Fibroblast of skin of abdomen (primary cell): ENCODE data around the gene LST1. TPM values are rescaled to one million over a fixed set of nuclear protein-coding genes. Genes with fewer than 3 reads are reported as not detected.
A peak's percentile ranks its signal among the peaks of the same experiment; 100 is the strongest.
"Not testable (repeated sequence)": the region's sequence is repeated elsewhere in the genome, so short reads cannot be mapped to it uniquely, and the experiment has no call there.

Experiments used
- DNase-seq: peaks from one replicate; pipeline ENCODE4 v3.0.0-alpha.2; 2013
- polyA plus RNA-seq, 2 experiments: library from polyadenylated mRNA; unstranded; fragments of 120-200 nt; gene quantifications; one replicate each; pipeline ENCODE4 v1.2.1, GENCODE V29; 2013; ENCODE audit not compliant: insufficient read length in 2 of 2

The LST1 gene
- polyA plus RNA-seq (2013, experiment 1 of 2; ENCODE audit: insufficient read length) = not detected
- polyA plus RNA-seq (2013, experiment 2 of 2; ENCODE audit: insufficient read length) = 0.11 TPM

GRCh38 chr6:31586008-31586407 lies at the start of gene LST1:
Gene LST1 (plus strand): TSS chr6:31586277. CDS start chr6:31587300, 1,023 bp downstream.
- DNase-seq = no peak

DNA sequence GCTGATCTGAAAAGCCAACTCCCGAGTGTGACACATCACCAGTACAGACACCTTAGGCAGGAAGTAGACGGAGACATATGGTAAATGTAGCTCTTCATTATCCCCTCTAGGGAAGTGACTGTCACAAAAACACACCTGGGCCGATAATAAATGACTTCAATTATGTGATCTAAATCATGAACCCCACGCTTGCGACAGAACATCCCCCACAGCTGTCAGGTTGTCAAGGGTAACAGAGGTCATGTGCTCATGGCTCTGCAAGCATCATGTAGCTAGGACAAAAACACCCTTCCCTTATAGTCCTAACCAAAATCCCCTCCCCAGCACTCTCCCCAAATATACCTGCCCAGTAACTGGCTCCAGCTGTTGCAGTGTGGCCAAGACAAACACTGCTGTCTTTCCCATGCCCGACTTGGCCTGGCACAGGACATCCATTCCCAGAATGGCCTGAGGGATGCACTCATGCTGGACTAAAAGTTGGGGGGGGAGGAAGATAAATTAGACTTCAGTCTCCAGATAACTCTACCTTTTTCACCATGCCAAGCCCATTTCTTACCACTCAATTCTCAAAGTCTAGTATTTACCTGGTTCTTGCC lies 47.2 kb upstream of the LST1 start:
- DNase-seq = no peak

DNA sequence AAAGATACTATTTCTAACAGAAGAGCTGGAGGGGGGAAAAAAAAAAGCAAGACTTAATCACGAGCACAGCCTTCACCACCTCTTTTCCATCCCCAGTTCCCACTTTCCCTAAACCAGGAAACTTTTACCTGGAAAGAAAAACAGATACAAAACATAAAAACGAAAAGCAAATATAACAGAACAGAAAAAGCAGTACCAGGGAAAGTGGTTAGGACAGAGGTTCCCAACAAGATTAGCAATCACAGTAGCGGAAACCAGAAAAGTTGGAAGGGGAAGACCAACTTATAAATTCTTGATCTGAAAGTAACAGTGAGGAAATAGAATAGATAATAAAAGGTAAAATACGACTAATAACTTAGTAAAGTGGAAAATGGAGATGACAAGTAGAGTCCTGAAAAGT lies 45.4 kb upstream of the LST1 start:
- no peak for DNase-seq

DNA sequence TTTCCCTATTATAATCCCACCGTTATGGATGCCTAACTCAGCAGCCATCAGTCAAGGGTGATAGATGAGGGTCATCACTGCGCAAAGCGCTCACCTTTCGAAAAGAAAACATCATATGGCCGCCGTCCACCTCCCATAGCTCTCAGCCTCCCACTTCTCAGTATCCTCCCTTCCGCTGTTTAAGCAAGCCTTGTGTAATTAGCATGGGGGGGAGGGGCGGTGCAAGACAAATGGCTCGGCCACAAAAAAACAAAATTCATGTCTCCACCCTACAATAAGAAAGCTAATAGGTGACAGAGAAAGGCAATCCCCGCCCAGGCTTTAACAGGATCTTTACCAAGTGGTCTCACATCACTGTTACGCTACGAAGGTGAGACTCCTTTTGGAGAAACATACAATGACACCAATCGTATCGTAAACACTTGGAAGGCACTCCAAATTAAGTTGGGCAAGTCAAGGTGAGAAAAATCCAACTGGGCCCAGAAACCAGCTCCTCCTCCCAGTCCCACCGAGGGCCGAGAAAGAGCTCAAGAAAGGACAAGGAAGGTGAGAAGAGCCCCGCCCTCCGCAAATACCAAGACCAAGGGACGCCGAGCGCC lies 44.9 kb upstream of the LST1 start:
- DNase-seq = no peak

- peak; percentile 97 for DNase-seq
Observed at GRCh38 chr6:31541658-31542521, 44.2 kb upstream of the LST1 start, which contains the start of gene DDX39B. Gene DDX39B (minus strand): TSS chr6:31542003. CDS start chr6:31540532, 1,471 bp downstream.

GRCh38 chr6:31543639-31544038 lies 42.4 kb upstream of the LST1 start:
- no peak for DNase-seq

GRCh38 chr6:31544676-31545075 lies 41.4 kb upstream of the LST1 start:
- DNase-seq = no peak

GRCh38 chr6:31545291-31545690 lies 40.8 kb upstream of the LST1 start:
- DNase-seq = no peak

GRCh38 chr6:31546339-31546957 lies 39.6 kb upstream of the LST1 start, which contains the start of gene ATP6V1G2:
Gene ATP6V1G2 (minus strand): TSS chr6:31546608. CDS start chr6:31546559, 49 bp downstream.
- peak; percentile 95 for DNase-seq

DNA sequence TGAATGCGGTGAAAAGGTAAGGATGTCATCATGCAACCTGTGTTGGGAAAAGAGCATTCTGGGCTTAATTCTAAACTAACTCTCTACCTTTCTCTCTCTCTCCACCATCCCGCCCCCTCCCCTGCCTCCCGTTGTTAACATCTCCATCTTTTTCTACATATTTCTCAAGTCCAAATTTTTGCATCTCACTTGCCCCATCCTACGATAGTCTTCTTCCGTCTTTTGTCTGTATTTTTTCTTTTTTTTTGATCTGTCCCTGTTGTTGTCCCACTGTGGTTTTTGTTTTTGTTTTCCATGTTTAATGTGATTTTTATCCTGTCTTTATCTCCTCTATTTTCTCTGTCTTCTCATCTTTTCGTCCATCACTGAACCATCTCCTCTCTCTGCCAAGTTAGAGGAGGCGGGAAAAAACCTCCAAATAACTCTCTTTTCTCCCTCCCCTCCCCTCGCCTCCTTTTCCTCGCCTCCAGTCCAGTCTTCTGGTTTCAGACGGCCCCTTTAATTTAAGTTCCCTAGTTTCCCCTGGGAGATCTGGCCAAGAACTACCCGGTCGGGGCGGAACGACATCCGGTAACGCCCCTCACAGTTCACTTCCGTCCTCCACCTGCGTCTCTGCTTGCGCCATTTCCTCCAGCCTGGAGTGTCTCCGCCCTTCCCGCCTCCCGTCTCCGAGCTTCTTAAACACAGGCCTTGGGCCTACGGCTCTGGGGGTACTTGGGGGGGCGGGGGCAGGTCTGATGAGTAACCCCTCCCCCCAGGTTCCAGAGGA lies 38.9 kb upstream of the LST1 start, which contains the start of gene NFKBIL1:
Gene NFKBIL1, plus strand, starts transcription at position 651 of the 769 bp plus-strand sequence. Its CDS starts 87 bp downstream, at position 738.
- peak; percentile 99 for DNase-seq

DNA sequence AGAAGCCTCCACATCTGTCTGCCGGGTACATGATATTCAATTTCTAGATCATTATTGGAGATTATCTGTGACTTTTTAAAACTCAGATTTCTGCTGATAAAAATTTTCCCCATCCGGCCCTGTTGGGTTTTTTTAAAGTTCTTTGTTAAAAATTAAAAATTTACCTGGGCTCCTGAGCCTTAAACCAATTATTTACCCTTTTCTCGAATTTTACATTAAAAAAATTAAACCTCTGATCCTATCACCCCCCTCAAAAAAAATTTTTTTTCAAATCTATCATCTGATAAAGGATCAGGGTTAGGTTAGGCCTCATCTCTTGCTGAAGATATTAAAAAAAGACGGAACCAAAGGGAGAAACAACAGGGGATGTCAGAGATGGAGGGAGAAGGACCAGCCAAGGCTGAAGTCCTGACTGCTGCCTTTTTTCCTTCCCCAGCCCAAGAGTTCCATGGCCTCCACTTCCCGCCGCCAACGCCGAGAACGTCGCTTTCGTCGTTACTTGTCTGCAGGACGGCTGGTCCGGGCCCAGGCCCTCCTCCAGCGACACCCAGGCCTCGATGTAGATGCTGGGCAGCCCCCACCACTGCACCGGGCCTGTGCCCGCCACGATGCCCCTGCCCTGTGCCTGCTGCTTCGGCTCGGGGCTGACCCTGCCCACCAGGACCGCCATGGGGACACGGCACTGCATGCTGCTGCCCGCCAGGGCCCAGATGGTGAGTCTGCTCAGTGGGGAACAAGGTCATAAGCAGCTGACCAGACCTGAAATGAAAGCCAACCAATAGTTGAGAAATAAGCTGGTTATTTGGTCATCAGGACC lies 38.1 kb upstream of the LST1 start:
- no peak for DNase-seq

- no peak for DNase-seq
Observed at GRCh38 chr6:31548544-31548873, 37.6 kb upstream of the LST1 start.

DNA sequence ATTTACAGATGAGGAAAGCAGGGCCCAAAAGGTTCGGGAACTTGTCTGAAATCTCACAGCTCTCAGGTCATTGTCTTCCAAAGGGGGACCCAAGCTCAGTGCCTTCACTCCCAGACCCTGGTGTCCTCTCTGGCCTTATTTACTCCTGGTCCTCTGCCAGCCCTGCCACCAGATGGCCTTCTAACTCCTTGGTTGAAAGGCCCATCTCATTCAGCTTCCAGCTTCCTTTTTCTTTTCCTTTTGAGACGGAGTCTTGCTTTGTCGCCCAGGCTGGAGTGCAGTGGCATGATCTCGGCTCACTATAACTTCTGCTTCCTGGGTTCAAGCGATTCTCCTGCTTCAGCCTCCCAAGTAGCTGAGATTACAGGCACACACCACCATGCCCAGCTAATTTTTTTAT lies 34.7 kb upstream of the LST1 start:
- DNase-seq = not testable (repeated sequence)

DNA sequence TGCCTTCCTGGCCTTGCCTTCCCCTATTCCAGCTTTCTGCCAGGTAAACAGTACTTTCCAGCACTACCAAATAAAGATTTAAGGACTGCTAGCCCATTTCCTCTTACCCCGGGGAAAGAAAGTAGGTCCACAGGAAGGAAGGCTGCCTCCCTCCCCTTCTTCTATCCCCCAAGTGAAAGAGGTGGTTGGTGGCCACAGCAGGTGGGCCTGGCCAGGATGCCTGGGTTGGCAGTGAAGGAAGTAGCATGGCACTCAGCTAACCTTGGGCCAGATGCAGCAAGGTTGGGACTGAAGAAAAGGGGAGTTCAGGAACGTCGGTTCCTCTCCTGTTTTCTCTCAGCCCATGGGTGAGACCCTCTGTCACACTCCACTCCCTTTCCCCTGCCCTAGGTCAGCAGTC lies 29.8 kb upstream of the LST1 start:
- no peak for DNase-seq

DNA sequence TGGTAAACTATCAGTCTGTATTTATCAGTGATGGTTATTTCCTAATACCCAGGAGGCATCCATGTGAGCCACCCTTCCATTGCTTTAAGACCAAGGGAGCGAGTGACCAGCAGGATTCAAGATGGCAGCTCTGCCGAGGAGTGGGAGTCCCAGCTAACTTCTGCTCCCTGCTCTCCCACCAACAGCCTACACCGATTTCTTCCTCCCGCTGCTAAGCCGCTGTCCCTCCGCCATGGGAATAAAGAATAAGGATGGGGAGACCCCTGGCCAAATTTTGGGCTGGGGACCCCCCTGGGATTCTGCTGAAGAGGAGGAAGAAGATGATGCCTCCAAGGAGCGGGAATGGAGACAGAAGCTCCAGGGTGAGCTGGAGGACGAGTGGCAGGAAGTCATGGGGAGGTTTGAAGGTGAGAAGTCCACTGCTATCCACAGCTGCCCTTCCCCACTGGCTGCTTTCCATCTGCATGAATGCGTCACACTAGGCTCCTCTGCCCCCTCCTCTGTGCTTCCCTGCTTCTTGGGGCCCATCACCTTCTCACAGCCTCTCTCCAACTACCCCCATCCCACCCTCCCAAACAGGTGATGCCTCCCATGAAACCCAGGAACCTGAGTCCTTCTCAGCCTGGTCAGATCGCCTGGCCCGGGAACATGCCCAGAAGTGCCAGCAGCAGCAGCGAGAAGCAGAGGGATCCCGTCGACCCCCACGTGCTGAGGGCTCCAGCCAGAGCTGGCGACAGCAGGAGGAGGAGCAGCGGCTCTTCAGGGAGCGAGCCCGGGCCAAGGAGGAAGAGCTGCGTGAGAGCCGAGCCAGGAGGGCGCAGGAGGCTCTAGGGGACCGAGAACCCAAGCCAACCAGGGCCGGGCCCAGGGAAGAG lies 28.4 kb upstream of the LST1 start:
- DNase-seq = no peak

GRCh38 chr6:31558318-31558625 lies 27.8 kb upstream of the LST1 start:
- DNase-seq = no peak

DNA sequence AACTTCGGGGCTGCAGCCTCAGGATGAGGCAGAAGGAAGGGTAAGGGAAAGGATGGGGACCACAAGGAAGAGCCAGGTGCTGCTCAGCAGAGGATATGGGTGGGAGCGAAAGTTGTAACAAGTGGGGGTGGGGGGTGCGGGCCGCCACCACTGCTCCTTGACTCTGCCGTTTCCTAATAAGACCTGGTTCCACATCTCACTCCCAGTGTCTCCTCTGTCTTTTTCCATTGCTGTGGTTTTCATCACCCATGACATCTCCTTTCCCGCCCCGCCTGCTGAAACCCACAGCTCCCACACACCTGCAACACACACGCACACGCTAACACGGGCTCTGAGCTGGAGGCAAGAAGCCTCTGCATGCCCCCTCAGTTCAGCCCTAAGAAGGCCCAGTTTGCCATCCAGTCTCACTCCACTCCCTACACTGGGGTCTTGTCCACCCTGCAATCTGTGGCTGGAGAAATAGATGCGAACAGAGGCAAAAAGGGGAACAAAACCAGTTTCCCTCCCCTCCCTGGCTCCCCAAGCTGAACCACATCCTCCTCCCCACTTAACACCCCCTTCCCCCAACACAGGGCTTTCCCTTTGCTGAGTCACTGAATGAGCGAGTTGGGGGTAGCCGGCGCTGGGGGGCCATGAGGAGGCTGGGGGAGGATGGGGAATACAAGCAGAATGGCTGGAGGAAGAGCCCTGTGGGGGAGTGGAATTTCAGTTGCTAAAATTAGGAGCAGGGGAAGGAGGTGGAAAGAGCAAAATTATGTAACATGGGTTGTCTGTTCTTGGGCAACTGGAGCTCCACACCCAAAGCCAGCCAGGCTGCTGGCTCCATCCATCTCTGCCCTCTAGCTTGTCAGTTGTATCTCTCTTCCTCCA lies 27.2 kb upstream of the LST1 start:
- DNase-seq = peak; percentile 53

DNA sequence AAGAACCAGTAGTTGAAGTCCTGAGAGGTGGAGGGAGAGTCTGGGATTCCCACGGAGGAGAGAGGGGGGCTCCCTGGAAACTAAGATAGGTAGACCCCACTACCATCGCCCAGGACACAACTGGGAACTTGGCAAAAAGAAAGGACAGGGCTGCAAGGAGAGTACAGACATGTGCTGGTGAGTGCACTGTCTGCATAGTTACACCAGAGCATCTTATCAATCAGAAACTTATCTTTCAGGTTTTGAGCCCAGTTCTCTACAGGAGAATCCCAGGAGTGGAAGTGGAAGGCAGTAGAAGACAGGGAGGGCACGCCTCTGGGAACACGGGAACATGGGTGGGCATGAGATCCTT lies 26.5 kb upstream of the LST1 start:
- DNase-seq = no peak

DNA sequence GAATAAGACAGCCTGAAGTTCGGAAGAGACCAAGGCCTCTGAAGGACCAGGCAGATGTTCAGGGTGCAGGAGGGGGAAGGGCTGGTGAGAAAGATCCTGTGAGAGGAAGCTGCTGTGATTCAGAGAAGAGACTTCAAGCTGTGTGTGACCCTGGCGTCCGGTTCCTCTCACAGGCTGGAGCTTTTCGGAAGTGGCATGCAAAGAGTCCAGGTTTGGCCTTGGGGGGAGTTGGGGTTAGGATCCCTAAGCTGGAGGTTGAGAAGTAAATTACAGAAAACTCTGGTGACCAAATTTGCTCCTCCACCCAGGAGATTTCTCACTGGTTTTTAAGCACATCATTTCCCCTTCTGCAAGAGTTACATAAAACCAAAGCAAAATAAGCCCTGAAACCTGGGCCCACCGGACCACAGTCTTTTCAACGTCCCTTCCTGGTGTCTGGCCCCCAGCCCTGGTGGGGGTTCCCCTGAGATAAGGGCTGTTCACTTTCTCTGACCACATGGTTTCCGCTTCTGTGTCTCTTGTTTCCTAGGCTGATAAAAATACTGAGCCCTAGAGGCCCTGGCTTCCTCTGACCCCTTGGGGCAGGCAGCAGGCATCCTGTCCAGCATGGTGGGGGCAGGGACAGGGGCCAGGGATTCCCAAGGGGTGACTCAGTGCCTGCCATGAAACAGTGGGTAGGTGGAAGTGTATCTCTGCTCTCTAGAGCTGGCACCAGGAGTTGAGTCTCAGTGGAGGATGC lies 25.9 kb upstream of the LST1 start:
- DNase-seq = peak; percentile 34
